HepG2 (cell line): ENCODE measurements around the gene CTSO. TPM values are rescaled to one million over a fixed set of nuclear protein-coding genes. Genes with fewer than 3 reads are reported as not detected.

Experiments
- ATAC-seq: fragments of 200-7000 bp; cut with Tn5 transposase; 3 replicates; pipeline ENCODE4 v1.9.1; 2020; ENCODE audit warnings: mild to moderate bottlenecking, moderate library complexity
- BruUV-seq: library from RNA; stranded (reverse); fragments of 400-500 nt; replicated peaks from 2 replicates; lab custom pipeline; 2021; lab: Mats Ljungman, UMichigan
- CTCF ChIA-PET: fragments of 300-600 bp; formaldehyde crosslinking; extraction: SDS; loops from one replicate; lab custom pipeline; 2021; ENCODE audit warnings: low total read pairs, inconsistent platforms, low intra/inter-chr PET ratio; lab: Yijun Ruan, JAX
- POLR2A ChIA-PET: fragments of 350-600 bp; sonication (Branson Sonifier 250); formaldehyde crosslinking; loops from one replicate; lab custom pipeline; 2020; ENCODE audit warnings: antibody characterized with exemption, inconsistent platforms; lab: Yijun Ruan, JAX
- DNase-seq: peaks from one replicate; pipeline ENCODE4 v3.0.0-alpha.2; 2015; ENCODE audit warnings: low spot score
- FAIRE-seq: peaks from 3 replicates; lab custom pipeline; 2011; peaks lifted over from hg19 to GRCh38; lab: Jason Lieb, UNC
- H2AFZ ChIP-seq: one replicate; pipeline ENCODE4 v1.6.1; 2011; ENCODE audit warnings: low read length, inconsistent platforms
- H3K27ac ChIP-seq: fragments of 300-600 bp; 3 replicates; pipeline ENCODE4 v1.8.0; 2011; ENCODE audit warnings: mixed run types, mild to moderate bottlenecking, mixed read lengths, low read length, inconsistent platforms; ENCODE audit not compliant: insufficient read depth; ENCODE audit errors: extremely low read length
- H3K27me3 ChIP-seq, 2 experiments: fragments of 200-600 bp in 1 of 2; 2 replicates in 1 of 2; 3 replicates in 1 of 2; pipeline versions ENCODE4 v1.6.0 to v1.8.0; 2011; ENCODE audit warnings: low read length in 2 of 2, mild to moderate bottlenecking in 2 of 2, moderate library complexity in 2 of 2, inconsistent platforms in 1 of 2; ENCODE audit not compliant: insufficient read depth in 2 of 2, control insufficient read depth in 1 of 2
- H3K36me3 ChIP-seq, 2 experiments: fragments of 200-600 bp in 1 of 2; replicated peaks in 1 of 2; 2 replicates in 1 of 2; 3 replicates in 1 of 2; pipeline versions ENCODE4 v1.5.1 to v1.8.0; 2011; ENCODE audit warnings: low read length in 2 of 2, inconsistent platforms in 1 of 2; ENCODE audit not compliant: insufficient read depth in 2 of 2, control insufficient read depth in 1 of 2
- H3K4me1 ChIP-seq: 2 replicates; pipeline ENCODE4 v1.5.1; 2012; ENCODE audit warnings: low read length, inconsistent platforms; ENCODE audit not compliant: insufficient read depth
- H3K4me2 ChIP-seq: 2 replicates; pipeline ENCODE4 v1.6.0; 2011; ENCODE audit warnings: low read depth, low read length, inconsistent platforms
- H3K4me3 ChIP-seq, 3 experiments: fragments of 200-600 bp in 1 of 3; sonication (generic), shearing (Covaris generic) in 1 of 3; replicated peaks in 1 of 3; 2 replicates each; pipeline ENCODE4 v1.5.1; 2011 to 2016; ENCODE audit warnings: low read length in 3 of 3, inconsistent platforms in 2 of 3, low read depth in 2 of 3, mild to moderate bottlenecking in 2 of 3, control low read depth in 1 of 3, mixed read lengths in 1 of 3; ENCODE audit not compliant: insufficient read depth in 1 of 3
- H3K79me2 ChIP-seq: one replicate; pipeline ENCODE4 v1.6.1; 2011; ENCODE audit warnings: low read length, inconsistent platforms; ENCODE audit not compliant: insufficient read depth
- H3K9ac ChIP-seq: 2 replicates; pipeline ENCODE4 v1.6.0; 2011; ENCODE audit warnings: mild to moderate bottlenecking, low read depth, low read length, inconsistent platforms; ENCODE audit not compliant: insufficient read depth
- H3K9me3 ChIP-seq: 2 replicates; pipeline ENCODE4 v1.5.1; 2012; ENCODE audit warnings: mild to moderate bottlenecking, low read length
- H4K20me1 ChIP-seq: 2 replicates; pipeline ENCODE4 v1.6.0; 2011; ENCODE audit warnings: inconsistent platforms, mild to moderate bottlenecking, low read length, moderate library complexity; ENCODE audit not compliant: insufficient read depth
- CBX1 ChIP-seq: IDR thresholded peaks from one replicate; pipeline ENCODE4 v1.6.1; 2016; ENCODE audit warnings: antibody characterized with exemption, low read depth
- CHCHD3 ChIP-seq: sonication (generic); formaldehyde crosslinking; IDR thresholded peaks from 2 replicates; pipeline ENCODE4 v1.8.0; 2022; ENCODE audit warnings: mild to moderate bottlenecking, missing genetic modification reagents, moderate library complexity
- NCOA1 ChIP-seq: sonication (generic); formaldehyde crosslinking; IDR thresholded peaks from 2 replicates; pipeline ENCODE4 v1.9.0; 2021; ENCODE audit warnings: missing genetic modification reagents
- PLRG1 ChIP-seq: fragments of 450-650 bp; conservative IDR thresholded peaks from 2 replicates; pipeline ENCODE4 v1.6.1; 2016
- RNF219 ChIP-seq: sonication (generic); formaldehyde crosslinking; IDR thresholded peaks from 2 replicates; pipeline ENCODE4 v1.5.0; 2020; ENCODE audit warnings: mild to moderate bottlenecking, missing genetic modification reagents
- TBX3 ChIP-seq: fragments of 450-650 bp; IDR thresholded peaks from 2 replicates; pipeline ENCODE4 v1.6.1; 2017; ENCODE audit warnings: antibody characterized with exemption, mild to moderate bottlenecking, inconsistent platforms, borderline replicate concordance
- TEF ChIP-seq: sonication (generic); formaldehyde crosslinking; IDR thresholded peaks from 2 replicates; pipeline ENCODE4 v1.5.0; 2020; ENCODE audit warnings: missing genetic modification reagents
- TRAFD1 ChIP-seq: sonication (generic); formaldehyde crosslinking; IDR thresholded peaks from 2 replicates; pipeline ENCODE4 v1.5.1; 2020; ENCODE audit warnings: missing genetic modification reagents, mild to moderate bottlenecking, borderline replicate concordance
- ZNF160 ChIP-seq: sonication (generic); formaldehyde crosslinking; IDR thresholded peaks from 2 replicates; pipeline ENCODE4 v1.8.0; 2022; ENCODE audit warnings: mild to moderate bottlenecking, inconsistent platforms, missing genetic modification reagents
- ZNF652 ChIP-seq: IDR thresholded peaks from 2 replicates; pipeline ENCODE4 v1.6.1; 2016; ENCODE audit warnings: low read depth, borderline replicate concordance
- ZNF766 ChIP-seq: sonication (generic); formaldehyde crosslinking; IDR thresholded peaks from 2 replicates; pipeline ENCODE4 v1.5.0; 2020; ENCODE audit warnings: missing genetic modification reagents, borderline replicate concordance
- WGBS: methylation state at CpG from one replicate; pipeline ENCODE4 v1.1.6; 2017; ENCODE audit warnings: low lambda C conversion rate; 5-methylcytosine and 5-hydroxymethylcytosine counted together
- in situ Hi-C: cut with HindIII; loops from 2 replicates; pipeline ENCODE4 v1.10.0; 2017; ENCODE audit warnings: low pct_unique_long_range_greater_than_20kb; ENCODE audit not compliant: extremely low pct_ligation_motif_present
- intact Hi-C: fragments of 100-400 bp; cut with micrococcal nuclease; formaldehyde crosslinking; loops from one replicate; pipeline ENCODE4 v1.10.0; 2022; ENCODE audit not compliant: unreplicated experiment
- polyA plus RNA-seq, 8 experiments: library from polyadenylated mRNA; depleted of rRNA in 3 of 8; stranded (reverse) in 7 of 8; unstranded in 1 of 8; fragments of >200 nt; fragmentation: Illumina TruSeq in 4 of 8; extraction: Trizol in 4 of 8; gene quantifications; 2 replicates each; pipeline versions ENCODE4 v1.2.1 to v1.2.3, GENCODE V29; 2011 to 2016; ENCODE audit warnings: low read depth in 4 of 8, missing spikeins in 1 of 8, mixed read lengths in 1 of 8; ENCODE audit not compliant: insufficient read depth in 1 of 8
- total RNA-seq, 5 experiments: library from RNA; depleted of rRNA; stranded (reverse); fragments of >200 nt; fragmentation: Illumina TruSeq; extraction: Trizol; gene quantifications; 2 replicates each; pipeline ENCODE4 v1.2.3, GENCODE V29; 2016; ENCODE audit warnings: low read depth in 1 of 5

CTSO gene
- total and polyA plus RNA-seq, 2 of the 13 experiments (the other 11 are each of a cell fraction or from before 2014, with no cell fraction given) = 0.07 to 0.17 TPM

GRCh38 chr4:155891058-155891457, 62.6 kb downstream of the CTSO start:
- CTCF ChIA-PET = no interaction called here
- H3K9me3 ChIP-seq = no peaks in the 10 kb centered on the region
- TF ChIP-seq PLRG1 = no peak
- TF ChIP-seq NCOA1 (CRISPR knock-in tag) = no peak
- no peak for TF ChIP-seq CHCHD3 (CRISPR knock-in tag)
- no peak for TF ChIP-seq ZNF652
- TF ChIP-seq ZNF766 (CRISPR knock-in tag) = no peak
- TF ChIP-seq ZNF160 (CRISPR knock-in tag) = no peak
- no peak for TF ChIP-seq TBX3
- no peak for TF ChIP-seq CBX1
- TF ChIP-seq TEF (CRISPR knock-in tag) = no peak
- TF ChIP-seq RNF219 (CRISPR knock-in tag) = no peak
- TF ChIP-seq TRAFD1 (CRISPR knock-in tag) = no peak
- TF ChIP-seq, all 625 proteins: peak for 0
- in situ Hi-C loops (no loop called here), intact Hi-C loops (no loop called here)
- Histone ChIP-seq H3K36me3 (no peaks in the 10 kb centered on the region), H2AFZ (no peak overlapping the region), H3K4me3 (no peak overlapping the region), H3K4me2 (no peak overlapping the region), H3K27ac (no peak overlapping the region), H3K9ac (no peak overlapping the region), H3K79me2 (no peaks in the 10 kb centered on the region), H3K27me3 (no peaks in the 10 kb centered on the region), H4K20me1 (no peaks in the 10 kb centered on the region), H3K4me1 (no peaks in the 10 kb centered on the region)
- BruUV-seq = no TSS peak
- 0% methylated on average over 2 of the region's 3 CpGs for WGBS
- FAIRE-seq (no peak), DNase-seq (no peak), ATAC-seq (no peak)
- POLR2A ChIA-PET = no interaction called here
